HUES6 (cell line): ENCODE measurements around the gene APC.
A peak's percentile ranks its signal among the peaks of the same experiment; 100 is the strongest.

Experiments used
- H3K27ac ChIP-seq: 2 replicates; pipeline ENCODE4 v1.7.0; 2013; ENCODE audit warnings: low read depth, mild to moderate bottlenecking, low read length, inconsistent platforms
- H3K27me3 ChIP-seq: 2 replicates; pipeline ENCODE4 v1.6.1; 2013; ENCODE audit warnings: low read length; ENCODE audit not compliant: control insufficient read depth, insufficient read depth
- H3K36me3 ChIP-seq: 2 replicates; pipeline ENCODE4 v1.6.1; 2013; ENCODE audit warnings: low read length; ENCODE audit not compliant: control insufficient read depth, insufficient read depth
- H3K4me1 ChIP-seq: 2 replicates; pipeline ENCODE4 v1.6.1; 2013; ENCODE audit warnings: low read length; ENCODE audit not compliant: control insufficient read depth, insufficient read depth
- H3K4me3 ChIP-seq: 2 replicates; pipeline ENCODE4 v1.5.1; 2013; ENCODE audit warnings: low read depth, low read length
- H3K9ac ChIP-seq: one replicate; pipeline ENCODE4 v1.6.1; 2013; ENCODE audit warnings: mild to moderate bottlenecking, low read length
- H3K9me3 ChIP-seq: 2 replicates; pipeline ENCODE4 v1.6.1; 2013; ENCODE audit warnings: low read depth, low read length; ENCODE audit not compliant: control insufficient read depth, insufficient read depth

The APC gene

DNA sequence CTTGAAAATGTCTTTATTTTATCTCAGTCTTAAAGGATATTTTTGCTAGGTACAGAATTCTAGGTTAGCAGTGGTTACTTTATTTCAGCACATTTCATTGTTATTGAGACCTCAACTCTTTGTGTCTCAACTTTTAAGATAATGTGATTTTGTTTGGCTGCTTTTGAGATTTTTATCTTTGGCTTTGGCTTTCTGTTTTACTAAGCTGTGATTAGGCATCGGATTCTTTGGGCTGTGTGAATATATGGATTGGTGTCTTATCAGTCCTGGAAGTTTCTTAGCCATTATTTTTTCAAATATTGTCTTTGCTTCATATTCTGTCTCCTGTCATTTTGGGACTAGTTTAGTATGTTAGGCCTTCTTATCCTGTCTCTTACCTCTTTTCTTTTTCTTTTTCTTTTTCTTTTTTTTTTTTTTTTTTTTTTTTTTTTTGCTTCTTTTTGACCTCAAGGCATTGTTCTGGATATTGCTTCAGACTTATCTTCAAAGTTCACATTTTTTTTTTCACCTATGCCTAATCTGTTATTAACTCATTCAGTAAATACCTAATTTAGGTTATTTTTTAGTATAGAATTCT is 20.1 kb upstream of the APC start:
- Histone ChIP-seq H3K4me1 (peaks cover 7% of the 10 kb centered on the region), H3K9me3 (no peaks in the 10 kb centered on the region), H3K4me3 (no peak overlapping the region), H3K27ac (no peak overlapping the region), H3K27me3 (no peaks in the 10 kb centered on the region), H3K36me3 (no peaks in the 10 kb centered on the region), H3K9ac (no peak overlapping the region)

DNA sequence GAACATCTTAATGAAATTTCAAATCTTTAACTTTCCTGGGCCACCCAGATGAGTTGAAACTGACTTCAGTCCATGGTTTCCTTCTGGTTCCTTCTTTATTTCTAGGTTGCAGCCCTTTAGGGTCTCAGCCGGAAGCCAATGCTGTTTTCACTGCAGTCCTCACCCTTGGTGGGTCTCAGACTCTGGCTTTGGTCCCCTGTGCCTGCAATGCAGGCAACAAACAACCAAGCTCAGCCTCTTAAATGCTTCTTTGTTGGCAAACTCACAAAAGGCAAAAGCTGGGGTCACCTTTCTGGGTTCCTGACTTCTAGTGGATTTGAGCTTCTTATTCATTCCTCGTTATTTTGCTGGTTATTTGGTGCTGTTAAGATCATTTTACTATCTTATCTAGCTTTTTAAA is 19.3 kb upstream of the APC start:
- Histone ChIP-seq H3K36me3 (no peaks in the 10 kb centered on the region), H3K27ac (no peak overlapping the region)

DNA sequence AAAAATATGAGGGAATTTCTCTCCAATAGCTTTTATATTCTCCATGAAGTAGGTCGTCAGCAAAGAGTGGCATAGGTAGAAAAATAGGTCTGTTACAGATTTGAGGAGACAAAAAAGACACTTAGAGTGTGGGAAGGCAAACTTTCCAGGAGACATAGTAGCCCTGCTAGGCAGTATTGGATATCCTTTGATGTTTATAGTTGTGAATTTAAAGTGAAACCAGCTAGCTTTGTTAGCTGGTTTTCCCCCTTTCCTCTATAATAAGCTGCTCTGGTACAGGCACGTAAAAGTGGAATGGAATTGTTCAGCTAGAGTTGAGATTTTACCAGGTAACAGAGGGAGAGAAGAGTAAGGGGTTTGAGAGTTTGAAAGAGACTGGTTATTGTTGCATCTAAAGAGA is 17.1 kb upstream of the APC start:
- Histone ChIP-seq H3K36me3 (no peaks in the 10 kb centered on the region), H3K9ac (no peak overlapping the region), H3K27me3 (no peaks in the 10 kb centered on the region), H3K9me3 (no peaks in the 10 kb centered on the region), H3K4me3 (no peak overlapping the region), H3K4me1 (peaks cover 7% of the 10 kb centered on the region), H3K27ac (no peak overlapping the region)

More for the DNA sequence above, 19.3 kb upstream of the APC start:
- no peaks in the 10 kb centered on the region for H3K27me3 ChIP-seq
- H3K9ac ChIP-seq, result no peak overlapping the region
- no peaks in the 10 kb centered on the region for H3K9me3 ChIP-seq
- H3K4me3 ChIP-seq, result no peak overlapping the region
- H3K4me1 ChIP-seq, result peaks cover 7% of the 10 kb centered on the region

DNA sequence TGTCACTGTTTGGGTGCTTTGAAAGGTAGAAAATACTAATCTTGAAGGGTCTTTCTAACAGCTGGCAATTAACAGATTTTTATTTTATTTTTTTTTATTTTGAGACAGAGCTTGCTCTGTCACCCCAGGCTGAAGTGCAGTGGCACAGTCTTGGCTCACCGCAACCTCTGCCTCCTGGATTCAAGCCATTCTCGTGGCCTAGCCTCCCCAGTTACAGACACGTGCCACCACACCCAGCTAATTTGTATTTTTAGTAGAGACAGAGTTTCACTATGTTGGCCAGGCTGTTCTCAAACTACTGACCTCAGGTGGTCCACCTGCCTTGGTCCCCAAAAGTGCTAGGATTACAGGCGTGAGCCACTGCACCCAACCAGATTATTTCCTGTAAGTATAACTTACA is 12.8 kb upstream of the APC start:
- Histone ChIP-seq H3K4me3 (no peak overlapping the region), H3K36me3 (no peaks in the 10 kb centered on the region), H3K9ac (no peak overlapping the region), H3K27ac (no peak overlapping the region), H3K4me1 (no peaks in the 10 kb centered on the region), H3K9me3 (no peaks in the 10 kb centered on the region), H3K27me3 (no peaks in the 10 kb centered on the region)

DNA sequence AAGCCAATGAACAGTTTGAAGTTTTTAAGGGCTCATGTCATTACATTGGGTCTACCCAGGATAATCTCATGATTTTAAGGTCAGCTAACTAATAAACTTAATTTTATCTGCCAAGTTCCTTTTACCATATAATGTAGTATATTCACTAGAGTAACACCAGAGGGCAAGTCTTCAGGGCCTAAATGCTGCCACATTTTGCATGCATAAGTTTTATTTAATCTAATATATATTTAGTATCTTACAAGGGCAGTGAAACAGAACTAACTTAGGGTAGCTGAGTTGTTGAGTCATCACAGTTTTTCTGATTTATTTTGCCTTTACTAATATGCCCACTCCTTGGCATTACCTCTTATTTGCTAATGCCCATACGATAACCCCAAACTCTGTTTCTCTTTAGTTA is 8.1 kb upstream of the APC start:
- H3K36me3 ChIP-seq, result no peaks in the 10 kb centered on the region
- no peak overlapping the region for H3K9ac ChIP-seq
- no peak overlapping the region for H3K27ac ChIP-seq
- no peaks in the 10 kb centered on the region for H3K27me3 ChIP-seq
- no peaks in the 10 kb centered on the region for H3K9me3 ChIP-seq
- H3K4me1 ChIP-seq, result no peaks in the 10 kb centered on the region
- H3K4me3 ChIP-seq, result no peak overlapping the region

DNA sequence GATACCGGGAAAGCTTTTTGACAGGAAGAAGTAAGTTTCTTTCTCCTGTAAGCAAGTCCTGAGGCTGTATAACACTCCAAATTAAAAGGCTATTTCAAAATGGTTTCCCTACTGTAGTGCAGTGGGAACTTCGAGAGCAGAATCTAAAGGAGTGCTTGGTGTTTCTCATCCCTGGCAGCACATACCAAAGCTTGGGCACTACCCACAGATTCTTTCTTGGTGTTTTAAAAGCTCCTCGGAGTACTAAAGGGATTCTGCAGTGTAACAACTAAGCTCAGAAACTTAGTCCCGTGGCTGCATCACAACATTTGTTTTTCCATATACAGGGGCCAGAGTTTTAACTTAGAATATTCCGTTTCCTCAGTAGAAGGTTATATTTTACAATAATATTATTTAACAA is 5.6 kb upstream of the APC start:
- Histone ChIP-seq H3K27me3 (no peaks in the 10 kb centered on the region), H3K4me3 (no peak overlapping the region), H3K36me3 (no peaks in the 10 kb centered on the region), H3K4me1 (no peaks in the 10 kb centered on the region), H3K9ac (no peak overlapping the region), H3K9me3 (no peaks in the 10 kb centered on the region), H3K27ac (no peak overlapping the region)

DNA sequence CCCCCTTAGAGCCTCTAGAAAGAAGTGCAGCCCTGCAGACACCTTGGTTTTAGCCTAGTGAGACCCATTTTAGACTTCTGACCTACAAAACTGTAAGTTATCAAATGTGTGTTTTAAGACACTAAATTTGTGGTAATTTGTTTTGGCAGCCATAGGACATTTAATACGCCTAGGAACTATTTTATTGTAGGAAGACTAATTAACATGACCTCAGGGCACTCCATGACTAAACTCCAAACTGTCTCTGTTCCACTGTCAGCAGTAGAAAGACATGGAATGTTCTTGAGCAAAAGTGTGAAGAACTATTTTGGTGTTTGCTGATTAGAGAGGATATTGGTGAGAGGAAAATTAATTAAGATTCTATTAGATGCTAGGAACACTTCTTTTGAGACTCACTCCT is 4.1 kb upstream of the APC start:
- no peaks in the 10 kb centered on the region for H3K36me3 ChIP-seq
- no peaks in the 10 kb centered on the region for H3K27me3 ChIP-seq
- no peak overlapping the region for H3K27ac ChIP-seq
- no peak overlapping the region for H3K4me3 ChIP-seq
- no peaks in the 10 kb centered on the region for H3K9me3 ChIP-seq
- H3K9ac ChIP-seq, result no peak overlapping the region
- peaks cover 7% of the 10 kb centered on the region for H3K4me1 ChIP-seq

DNA sequence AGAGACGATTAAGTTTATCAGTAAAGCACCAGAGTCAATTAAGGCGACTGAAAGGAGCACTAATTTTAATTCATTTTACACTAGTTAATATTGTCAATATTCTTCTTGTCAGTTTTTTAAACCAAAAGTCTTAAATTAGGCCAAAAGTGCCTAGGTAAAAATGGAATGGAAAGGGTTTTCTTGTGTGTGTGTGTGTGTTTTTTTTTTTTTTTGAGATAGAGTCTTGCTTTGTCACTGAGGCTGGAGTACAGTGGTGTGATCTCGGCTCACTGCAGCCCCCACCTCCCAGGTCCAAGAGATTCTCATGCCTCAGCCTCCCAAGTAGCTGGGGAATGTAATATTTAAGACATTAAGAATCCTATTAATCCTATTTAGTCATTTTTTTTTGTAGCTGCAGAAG is 3.1 kb upstream of the APC start:
- H3K9ac ChIP-seq, result no peak overlapping the region
- H3K4me3 ChIP-seq, result no peak overlapping the region
- peaks cover 7% of the 10 kb centered on the region for H3K4me1 ChIP-seq
- no peaks in the 10 kb centered on the region for H3K27me3 ChIP-seq
- H3K27ac ChIP-seq, result no peak overlapping the region
- H3K9me3 ChIP-seq, result no peaks in the 10 kb centered on the region
- no peaks in the 10 kb centered on the region for H3K36me3 ChIP-seq

DNA sequence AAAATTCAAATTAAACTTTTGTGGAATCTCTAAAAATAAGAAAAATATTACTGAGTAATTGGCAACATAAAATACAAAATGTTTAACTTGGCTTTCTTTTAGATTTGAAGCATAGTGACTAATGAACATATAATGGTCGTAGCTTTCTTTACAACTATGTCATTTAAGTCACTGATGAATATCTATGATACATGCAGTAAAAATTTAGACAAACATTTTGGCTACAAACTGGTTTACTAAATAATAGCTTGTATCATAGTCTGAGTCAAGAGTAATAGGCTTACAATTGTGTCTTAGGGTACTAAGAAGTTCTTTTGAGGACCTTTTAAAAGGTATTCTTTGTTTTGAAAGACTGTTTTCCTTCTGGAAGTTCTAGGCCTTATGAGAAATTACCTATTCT is 2.0 kb upstream of the APC start:
- Histone ChIP-seq H3K9me3 (no peaks in the 10 kb centered on the region), H3K27me3 (no peaks in the 10 kb centered on the region), H3K36me3 (no peaks in the 10 kb centered on the region), H3K4me3 (no peak overlapping the region), H3K9ac (no peak overlapping the region), H3K27ac (no peak overlapping the region), H3K4me1 (peaks cover 7% of the 10 kb centered on the region)

DNA sequence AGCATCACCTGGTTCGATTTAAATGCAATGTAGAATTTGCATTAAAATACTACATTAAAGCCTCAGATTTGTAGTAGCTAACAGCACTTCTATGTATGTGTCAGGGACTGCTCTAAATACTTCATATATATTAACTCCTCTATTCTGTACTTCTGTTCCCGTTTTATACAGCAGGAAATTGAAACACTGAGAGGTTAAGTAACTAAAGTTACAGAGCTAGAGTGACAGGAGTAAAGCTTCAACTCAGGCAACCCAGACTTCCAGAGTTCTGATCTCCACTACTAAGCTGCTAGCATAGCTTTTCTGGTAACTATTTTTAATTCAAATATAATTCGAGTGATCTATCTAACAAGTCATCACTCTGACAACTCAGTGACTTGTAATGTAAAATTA is 619 bp upstream of the APC start:
- H3K36me3 ChIP-seq, result no peaks in the 10 kb centered on the region
- H3K4me1 ChIP-seq, result peaks cover 7% of the 10 kb centered on the region
- H3K9me3 ChIP-seq, result no peaks in the 10 kb centered on the region
- peak overlapping the region; percentile 67 for H3K9ac ChIP-seq
- H3K27me3 ChIP-seq, result no peaks in the 10 kb centered on the region
- H3K4me3 ChIP-seq, result peak overlapping the region; percentile 81
- no peak overlapping the region for H3K27ac ChIP-seq

DNA sequence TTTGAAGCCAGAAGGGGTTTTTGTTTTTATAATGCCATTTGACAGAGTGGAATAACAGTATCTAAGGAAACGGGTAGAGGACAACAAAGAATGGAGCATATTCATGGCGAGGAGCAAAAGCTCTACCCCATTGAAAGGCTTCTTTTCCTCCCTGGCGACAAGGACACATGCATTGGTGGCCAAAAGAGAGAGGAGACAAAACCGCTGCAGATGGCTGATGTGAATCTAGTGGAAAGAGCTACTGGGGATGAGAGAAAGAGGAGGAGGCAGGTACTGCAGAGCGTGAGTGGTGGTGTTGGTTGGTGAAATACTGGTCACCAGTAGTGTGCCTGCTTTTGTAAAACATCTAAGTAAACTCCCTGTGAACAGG is 491 bp downstream of the APC start:
- Histone ChIP-seq H3K4me1 (peaks cover 7% of the 10 kb centered on the region), H3K27ac (no peak overlapping the region), H3K4me3 (peak overlapping the region; percentile 81), H3K36me3 (no peaks in the 10 kb centered on the region), H3K9ac (peak overlapping the region; percentile 60), H3K9me3 (no peaks in the 10 kb centered on the region), H3K27me3 (no peaks in the 10 kb centered on the region)

DNA sequence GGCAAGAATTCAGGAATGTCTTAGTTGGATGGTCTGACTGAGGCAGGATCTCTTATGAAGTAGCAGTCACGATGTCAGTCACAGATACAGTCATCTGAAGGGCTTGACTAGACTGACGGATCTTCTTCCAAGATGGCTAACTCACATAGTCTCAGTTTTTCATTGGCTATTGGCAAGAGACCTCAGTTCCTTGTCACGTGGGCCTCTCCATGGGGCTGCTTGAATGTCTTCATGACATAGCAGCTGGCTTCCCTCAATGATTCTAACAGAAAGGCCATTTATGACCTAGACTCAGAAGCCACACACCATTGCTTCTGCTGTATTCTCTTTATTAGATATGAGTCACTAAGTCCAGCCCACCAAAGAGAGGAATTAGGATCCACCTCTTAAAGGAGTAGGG is 4.7 kb downstream of the APC start:
- Histone ChIP-seq H3K4me1 (peaks cover 7% of the 10 kb centered on the region), H3K27ac (no peak overlapping the region), H3K27me3 (no peaks in the 10 kb centered on the region), H3K36me3 (no peaks in the 10 kb centered on the region), H3K4me3 (no peak overlapping the region), H3K9me3 (no peaks in the 10 kb centered on the region), H3K9ac (no peak overlapping the region)
